Lower leg skin (tissue), 3 donors: Measurements from ENCODE around the gene UCN.
"Not testable (repeated sequence)": the region's sequence is repeated elsewhere in the genome, so short reads cannot be mapped to it uniquely, and the experiment has no call there.

Experiments
- POLR2A ChIP-seq, 2 donors: fragments of 450-650 bp; IDR thresholded peaks; one replicate each; pipeline ENCODE4 v1.6.1; 2016 to 2017; ENCODE audit warnings: antibody characterized with exemption in 2 of 2, mild to moderate bottlenecking in 1 of 2, moderate library complexity in 1 of 2
- TF ChIP-seq, protein P1 (sequence below), 3 donors: fragments of 450-650 bp; IDR thresholded peaks; one replicate each; pipeline ENCODE4 v1.5.1; 2016; ENCODE audit warnings: antibody characterized with exemption in 3 of 3, mild to moderate bottlenecking in 3 of 3, moderate library complexity in 2 of 3

- TF ChIP-seq, protein P1, sequence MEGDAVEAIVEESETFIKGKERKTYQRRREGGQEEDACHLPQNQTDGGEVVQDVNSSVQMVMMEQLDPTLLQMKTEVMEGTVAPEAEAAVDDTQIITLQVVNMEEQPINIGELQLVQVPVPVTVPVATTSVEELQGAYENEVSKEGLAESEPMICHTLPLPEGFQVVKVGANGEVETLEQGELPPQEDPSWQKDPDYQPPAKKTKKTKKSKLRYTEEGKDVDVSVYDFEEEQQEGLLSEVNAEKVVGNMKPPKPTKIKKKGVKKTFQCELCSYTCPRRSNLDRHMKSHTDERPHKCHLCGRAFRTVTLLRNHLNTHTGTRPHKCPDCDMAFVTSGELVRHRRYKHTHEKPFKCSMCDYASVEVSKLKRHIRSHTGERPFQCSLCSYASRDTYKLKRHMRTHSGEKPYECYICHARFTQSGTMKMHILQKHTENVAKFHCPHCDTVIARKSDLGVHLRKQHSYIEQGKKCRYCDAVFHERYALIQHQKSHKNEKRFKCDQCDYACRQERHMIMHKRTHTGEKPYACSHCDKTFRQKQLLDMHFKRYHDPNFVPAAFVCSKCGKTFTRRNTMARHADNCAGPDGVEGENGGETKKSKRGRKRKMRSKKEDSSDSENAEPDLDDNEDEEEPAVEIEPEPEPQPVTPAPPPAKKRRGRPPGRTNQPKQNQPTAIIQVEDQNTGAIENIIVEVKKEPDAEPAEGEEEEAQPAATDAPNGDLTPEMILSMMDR (IDR thresholded peaks at IDR 0.05): not testable (repeated sequence)
- not testable (repeated sequence) for TF ChIP-seq POLR2A (IDR thresholded peaks at IDR 0.05)
These were observed 11.6 kb upstream of the UCN start for GRCh38 chr2:27319839-27320238.
